Neural progenitor cell (in vitro differentiated cells): ENCODE results near the gene DLX5.
A peak's percentile ranks its signal among the peaks of the same experiment; 100 is the strongest.

Source experiments
- CTCF ChIP-seq: fragments of 200-600 bp; sonication (generic); IDR thresholded peaks from 2 replicates; pipeline ENCODE4 v1.5.1; 2017; ENCODE audit warnings: antibody characterized with exemption, mild to moderate bottlenecking
- EZH2 ChIP-seq: fragments of 200-600 bp; sonication (generic); IDR thresholded peaks from 2 replicates; pipeline ENCODE4 v1.6.1; 2017; ENCODE audit warnings: antibody characterized with exemption, mild to moderate bottlenecking, moderate library complexity
- EZH2phosphoT487 ChIP-seq: fragments of 200-600 bp; sonication (generic); IDR thresholded peaks from 2 replicates; pipeline ENCODE4 v1.6.1; 2017; ENCODE audit warnings: antibody characterized with exemption

DNA sequence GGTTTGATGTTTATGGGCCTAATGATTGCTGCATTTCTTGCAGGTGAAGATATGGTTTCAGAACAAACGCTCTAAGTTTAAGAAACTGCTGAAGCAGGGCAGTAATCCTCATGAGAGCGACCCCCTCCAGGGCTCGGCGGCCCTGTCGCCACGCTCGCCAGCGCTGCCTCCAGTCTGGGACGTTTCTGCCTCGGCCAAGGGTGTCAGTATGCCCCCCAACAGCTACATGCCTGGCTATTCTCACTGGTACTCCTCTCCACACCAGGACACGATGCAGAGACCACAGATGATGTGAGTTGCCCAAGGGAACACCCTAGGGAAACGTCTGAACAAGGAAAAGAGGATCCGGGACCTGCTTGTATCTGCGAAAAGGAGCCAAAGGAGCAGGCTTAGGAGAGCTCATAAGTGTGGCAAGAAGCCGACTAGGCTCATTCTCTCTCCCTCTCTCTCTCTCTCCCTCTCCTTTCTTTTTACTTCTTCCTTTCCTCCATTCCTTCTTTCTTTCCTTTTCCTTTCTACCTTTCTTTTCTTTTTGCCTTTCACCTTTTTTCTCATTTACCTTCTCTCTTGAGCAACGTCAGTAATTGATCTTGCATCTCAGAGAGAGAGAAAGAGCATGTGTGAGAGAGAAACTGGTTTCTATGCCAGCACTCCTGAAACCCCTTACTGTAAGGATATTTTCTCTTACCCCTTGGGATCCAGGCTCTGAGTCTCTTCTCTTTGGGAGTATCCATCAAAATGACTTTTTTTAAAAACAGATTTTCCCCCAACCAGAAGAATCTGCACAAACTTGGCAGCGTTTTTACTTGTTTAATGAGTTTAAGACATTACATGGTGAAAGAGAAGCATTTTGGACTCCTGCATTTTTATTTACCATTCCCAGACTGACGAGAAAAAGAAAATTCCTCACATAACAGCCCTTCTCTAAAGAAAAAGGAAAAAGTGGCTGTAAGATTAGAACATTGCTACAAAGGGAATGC lies 14.6 kb downstream of the DLX5 start:
- TF ChIP-seq CTCF (no peak), EZH2 (peak; percentile 79), EZH2phosphoT487 (peak; percentile 24)
